Peyer's patch (tissue), 4 donors: ENCODE results near the gene PRKRIP1.

Source experiments
- POLR2A ChIP-seq, 2 donors: fragments of 450-650 bp; IDR thresholded peaks; one replicate each; pipeline ENCODE4 v1.5.1; 2017; ENCODE audit warnings: antibody characterized with exemption in 2 of 2, mild to moderate bottlenecking in 2 of 2, moderate library complexity in 2 of 2
- TF ChIP-seq, protein P1 (sequence below), 6 experiments: fragments of 450-650 bp in 4 of 6; fragments of 200-600 bp in 2 of 6; sonication (generic) in 1 of 6; IDR thresholded peaks; one replicate each; pipeline ENCODE4 v1.5.1; 2017 to 2019; ENCODE audit warnings: antibody characterized with exemption in 6 of 6, mild to moderate bottlenecking in 3 of 6, moderate library complexity in 1 of 6

DNA sequence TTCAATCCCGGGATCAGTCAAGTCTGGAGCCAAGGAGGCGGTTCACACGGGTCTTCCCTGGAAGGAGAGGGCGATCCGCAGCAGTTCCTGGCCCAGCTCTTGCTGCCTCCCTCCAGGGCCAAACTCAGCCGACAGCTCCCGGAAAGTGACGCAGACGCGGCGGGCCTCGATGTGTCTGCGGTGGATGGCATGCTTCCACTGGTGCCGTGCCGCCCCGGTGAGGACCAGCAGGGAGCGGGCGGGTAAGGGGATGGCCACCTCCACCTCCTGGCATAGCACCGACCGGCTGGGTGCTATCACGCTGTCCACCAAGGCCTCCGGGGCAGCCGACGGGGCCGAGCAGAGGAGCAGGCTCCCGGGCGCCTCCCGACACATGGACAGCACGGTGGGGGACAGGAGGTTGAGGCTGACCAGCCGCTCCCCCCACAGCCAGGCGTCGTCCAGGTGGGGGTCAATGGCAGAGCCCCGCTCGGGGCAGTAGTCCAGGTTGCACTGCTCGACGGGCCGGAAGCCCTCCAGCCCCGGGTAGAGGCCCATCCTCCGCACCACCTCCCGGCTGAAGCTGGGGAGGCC is 61.3 kb downstream of the PRKRIP1 start:
- TF ChIP-seq, protein P1, sequence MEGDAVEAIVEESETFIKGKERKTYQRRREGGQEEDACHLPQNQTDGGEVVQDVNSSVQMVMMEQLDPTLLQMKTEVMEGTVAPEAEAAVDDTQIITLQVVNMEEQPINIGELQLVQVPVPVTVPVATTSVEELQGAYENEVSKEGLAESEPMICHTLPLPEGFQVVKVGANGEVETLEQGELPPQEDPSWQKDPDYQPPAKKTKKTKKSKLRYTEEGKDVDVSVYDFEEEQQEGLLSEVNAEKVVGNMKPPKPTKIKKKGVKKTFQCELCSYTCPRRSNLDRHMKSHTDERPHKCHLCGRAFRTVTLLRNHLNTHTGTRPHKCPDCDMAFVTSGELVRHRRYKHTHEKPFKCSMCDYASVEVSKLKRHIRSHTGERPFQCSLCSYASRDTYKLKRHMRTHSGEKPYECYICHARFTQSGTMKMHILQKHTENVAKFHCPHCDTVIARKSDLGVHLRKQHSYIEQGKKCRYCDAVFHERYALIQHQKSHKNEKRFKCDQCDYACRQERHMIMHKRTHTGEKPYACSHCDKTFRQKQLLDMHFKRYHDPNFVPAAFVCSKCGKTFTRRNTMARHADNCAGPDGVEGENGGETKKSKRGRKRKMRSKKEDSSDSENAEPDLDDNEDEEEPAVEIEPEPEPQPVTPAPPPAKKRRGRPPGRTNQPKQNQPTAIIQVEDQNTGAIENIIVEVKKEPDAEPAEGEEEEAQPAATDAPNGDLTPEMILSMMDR (IDR thresholded peaks at IDR 0.05), result no peak
- no peak for TF ChIP-seq POLR2A (IDR thresholded peaks at IDR 0.05)
